GM19043 (cell line): Measurements from ENCODE around the gene LHFPL3.
A peak's percentile ranks its signal among the peaks of the same experiment; 100 is the strongest.
"Not testable (repeated sequence)": the region's sequence is repeated elsewhere in the genome, so short reads cannot be mapped to it uniquely, and the experiment has no call there.

Experiments used
- ATAC-seq: cut with Tn5 transposase; IDR thresholded peaks from one replicate; pipeline ENCODE4 v1.9.1; 2021; ENCODE audit warnings: low read depth; ENCODE audit not compliant: unreplicated experiment

Gene LHFPL3

DNA sequence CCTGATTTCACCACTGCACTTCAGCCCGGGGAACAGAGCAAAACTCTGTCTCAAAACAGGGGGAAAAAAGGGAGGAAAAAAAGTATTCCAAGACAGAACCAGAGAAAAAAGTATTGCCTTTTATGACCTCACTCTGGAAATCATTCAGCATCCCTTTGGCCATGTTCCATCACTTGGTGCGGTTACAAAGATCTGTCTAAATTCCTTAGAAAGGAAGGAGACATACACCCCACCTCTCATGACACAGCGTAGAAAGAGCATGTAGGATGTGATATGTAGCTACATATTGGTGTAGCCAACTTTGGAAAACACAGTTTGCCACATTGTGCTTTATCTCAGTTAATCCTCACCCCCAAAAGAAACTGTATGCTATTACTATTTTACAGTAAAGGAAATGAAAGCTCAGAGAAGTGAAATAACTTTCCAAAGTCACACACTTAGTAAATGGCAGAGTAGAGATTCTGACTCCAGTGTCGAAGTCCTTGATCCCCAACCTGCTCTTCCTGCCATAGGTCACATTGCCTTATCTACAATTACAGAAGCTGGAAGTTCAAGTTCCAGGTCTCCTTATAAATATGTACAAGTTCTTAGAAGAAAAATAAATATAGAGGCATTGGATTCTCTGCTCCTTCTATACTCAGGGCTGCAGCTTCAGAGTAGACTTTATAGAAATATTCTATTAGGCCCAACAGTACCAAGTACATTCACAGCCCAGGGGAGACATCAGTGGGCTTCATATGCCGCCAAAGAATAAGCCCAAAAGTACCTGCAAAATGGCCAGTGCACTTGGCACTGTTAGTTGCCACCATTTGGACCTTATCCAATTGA is 594.0 kb downstream of the LHFPL3 start:
- peak; percentile 9 for ATAC-seq

DNA sequence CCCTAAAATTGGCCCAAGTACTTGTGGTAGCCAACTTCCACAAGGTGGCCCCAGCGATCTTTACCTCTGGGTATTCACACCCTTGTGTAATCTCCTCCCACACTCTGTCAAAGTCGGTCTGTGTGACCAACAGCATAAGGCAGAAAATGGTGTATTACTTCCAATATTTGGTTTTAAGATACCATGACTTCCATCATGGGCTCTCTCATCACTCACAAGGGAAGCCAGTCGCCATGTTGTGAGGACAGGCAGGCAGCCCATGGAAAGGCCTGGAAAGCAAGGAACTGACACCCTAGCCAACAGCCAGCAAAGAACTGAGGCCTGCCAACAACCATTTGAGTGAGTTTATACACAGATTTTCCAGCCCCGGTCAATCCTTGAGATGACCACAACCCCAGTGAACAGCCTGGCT is 594.6 kb downstream of the LHFPL3 start:
- peak; percentile 96 for ATAC-seq

DNA sequence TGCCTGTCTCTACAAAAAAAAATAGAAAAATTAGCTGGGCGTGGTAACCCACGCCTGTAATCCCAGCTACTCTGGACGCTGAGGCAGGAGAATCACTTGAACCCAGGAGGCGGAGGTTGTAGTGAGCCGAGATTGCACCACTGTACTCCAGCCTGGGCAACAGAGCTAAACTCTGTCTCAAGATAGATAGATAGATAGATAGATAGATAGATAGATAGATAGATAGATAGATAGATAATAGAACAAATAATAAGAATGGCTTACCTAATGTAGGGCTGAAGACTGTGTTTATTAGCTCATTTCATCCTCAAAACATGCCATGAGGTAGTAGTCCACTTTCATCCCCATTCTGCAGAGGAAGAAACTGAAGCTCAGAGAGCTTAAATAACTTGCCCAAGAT is 597.8 kb downstream of the LHFPL3 start:
- ATAC-seq = not testable (repeated sequence)

DNA sequence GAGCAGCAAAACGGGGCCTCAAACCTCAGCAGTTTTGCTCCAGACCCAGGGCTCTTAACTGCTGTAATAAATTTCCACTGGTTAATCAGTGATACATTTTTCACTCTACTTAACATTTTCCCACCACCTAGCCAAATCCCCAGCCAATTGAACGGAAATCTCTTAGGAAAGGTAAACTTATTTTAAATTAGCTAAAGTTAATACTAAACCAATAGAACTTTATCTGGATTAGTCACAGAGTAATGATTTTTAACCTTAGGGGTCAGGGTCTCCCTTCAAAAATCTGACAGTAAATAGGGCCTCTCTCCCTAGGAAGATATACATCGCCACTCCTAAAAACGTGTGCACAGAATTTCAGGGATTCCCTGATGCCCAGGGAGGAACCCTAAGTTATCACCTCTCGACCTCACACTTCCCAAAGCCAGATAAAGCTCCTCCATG is 598.2 kb downstream of the LHFPL3 start:
- no peak for ATAC-seq

DNA sequence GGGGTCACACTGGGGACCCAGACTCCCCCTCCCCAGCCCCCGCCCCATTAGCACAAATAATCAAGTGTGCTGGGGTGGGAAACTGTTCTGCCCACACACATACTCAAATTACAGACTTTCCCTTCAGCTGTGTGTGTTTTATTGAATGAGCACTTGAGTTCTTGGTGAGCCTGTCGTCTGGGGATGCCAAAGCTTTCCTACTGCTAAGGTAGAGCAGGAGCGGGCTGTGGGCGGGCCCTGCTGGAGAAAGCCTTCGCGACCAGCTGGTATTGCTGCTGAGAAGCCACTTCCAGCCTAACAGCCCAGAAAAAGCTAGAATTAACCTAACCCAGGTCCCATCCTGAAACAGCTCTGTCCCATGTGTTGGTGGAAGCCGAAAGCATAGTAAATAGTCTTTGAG is 598.7 kb downstream of the LHFPL3 start:
- no peak for ATAC-seq

DNA sequence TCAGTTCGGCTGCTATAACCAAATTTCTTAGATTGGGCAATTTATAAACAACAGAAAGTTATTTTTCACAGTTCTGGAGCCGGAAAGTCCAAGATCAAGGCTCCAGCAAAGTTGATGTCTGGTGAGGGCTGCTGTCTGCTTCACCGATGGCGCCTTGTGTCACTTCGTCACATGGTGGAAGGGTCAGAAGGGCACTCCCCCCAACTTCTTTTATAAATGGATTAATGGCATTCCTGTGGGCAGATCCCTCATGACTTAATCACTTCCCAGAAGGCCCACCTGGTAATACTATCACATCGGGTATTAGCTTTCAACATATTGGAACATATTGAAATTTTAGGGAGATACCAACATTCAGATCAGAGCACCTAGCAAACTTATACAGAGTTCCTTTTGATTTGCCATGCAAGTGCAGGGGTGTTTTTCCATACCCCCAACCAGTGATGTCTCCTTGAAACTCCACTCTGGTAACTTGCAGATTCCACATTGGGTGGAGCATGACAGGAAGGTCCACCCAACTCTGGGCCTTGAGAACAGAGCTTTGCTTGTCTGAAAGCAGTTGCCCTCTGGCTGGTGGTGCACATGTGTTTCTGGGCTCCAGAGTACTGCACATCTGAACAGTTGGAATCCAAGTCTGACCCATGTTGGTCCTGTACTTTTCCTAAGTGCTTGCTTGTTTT is 600.5 kb downstream of the LHFPL3 start:
- no peak for ATAC-seq

DNA sequence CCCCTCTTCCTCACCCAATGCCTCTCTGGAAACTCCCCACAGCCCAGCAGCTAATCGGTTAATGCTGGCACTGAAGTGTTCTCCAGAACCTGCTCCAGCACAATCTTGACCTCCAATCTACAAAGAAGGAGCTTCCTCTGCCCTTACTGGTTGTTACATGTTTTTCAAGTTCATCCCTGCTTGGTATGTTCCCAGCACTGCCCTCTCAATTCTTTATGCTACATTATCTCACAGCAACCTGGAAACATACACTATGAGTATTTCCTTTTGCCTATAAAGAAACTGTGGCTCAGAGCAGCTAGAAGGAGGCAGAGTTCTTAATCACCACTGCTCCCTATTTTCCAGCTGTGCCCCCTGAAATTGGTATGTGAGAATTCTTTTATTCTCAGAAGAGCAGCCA is 601.5 kb downstream of the LHFPL3 start:
- no peak for ATAC-seq

DNA sequence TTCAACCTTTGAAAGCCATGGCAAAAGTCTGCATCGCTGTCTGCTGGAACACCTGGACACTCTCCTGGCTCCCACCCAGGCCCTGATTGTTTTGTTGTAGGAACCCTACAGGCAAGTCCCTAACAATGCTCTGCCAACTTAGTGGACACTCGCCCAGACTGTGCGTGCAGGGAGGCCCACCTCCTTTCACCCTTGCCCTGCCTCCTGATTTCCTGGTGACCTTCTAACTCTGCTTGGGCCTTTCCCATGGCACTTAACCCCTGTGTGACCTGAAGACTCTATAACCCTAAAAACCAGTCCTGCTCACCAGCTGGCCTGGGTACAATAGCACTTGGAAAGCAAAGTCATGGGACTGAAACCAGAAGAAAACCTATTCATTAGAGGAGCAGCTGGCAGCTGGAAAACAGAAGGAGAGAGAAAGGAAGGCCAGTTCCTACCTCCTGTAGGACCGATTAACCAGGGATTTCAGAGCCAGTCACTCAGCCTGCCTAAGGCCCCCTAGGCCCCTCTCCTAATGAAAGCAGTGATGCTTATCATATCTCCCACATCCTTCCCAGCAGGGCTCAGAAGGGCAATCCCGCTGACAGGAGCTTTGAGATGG is 602.9 kb downstream of the LHFPL3 start:
- no peak for ATAC-seq

DNA sequence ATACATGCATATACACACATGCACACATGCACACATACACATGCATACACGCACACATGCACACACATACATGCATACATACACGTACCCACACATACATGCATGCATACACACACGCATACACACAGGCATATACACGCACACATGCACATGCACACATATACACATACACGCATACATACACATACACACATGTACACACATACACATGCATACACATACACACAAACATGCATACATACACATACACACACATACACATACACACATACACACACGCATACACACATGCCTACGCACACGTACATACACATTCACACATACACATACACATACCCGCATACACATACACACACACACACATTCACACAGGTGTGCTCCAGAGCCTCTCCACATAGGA is 604.6 kb downstream of the LHFPL3 start:
- no peak for ATAC-seq

DNA sequence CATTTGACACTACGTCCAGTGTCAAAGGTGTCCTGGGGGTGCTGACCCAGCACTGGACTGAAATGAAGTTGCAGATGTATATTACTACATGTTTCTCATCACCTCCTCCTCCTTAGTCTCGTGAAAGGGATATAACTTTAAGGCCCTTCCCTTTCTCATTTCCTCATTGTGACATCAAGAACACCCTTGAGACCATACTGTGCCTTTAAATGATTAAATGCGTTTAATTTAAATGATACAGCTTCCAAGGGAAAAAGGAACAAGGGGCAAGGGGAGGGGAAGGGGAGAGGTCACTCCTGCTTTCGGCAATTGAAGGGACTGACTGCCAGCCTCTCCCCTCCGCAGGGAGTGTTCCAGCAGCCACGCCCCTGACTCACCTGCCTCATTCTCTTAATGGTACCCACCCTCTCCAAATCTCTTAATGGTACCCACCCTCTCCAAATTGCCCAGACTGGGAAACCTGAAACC is 605.2 kb downstream of the LHFPL3 start:
- ATAC-seq = no peak

DNA sequence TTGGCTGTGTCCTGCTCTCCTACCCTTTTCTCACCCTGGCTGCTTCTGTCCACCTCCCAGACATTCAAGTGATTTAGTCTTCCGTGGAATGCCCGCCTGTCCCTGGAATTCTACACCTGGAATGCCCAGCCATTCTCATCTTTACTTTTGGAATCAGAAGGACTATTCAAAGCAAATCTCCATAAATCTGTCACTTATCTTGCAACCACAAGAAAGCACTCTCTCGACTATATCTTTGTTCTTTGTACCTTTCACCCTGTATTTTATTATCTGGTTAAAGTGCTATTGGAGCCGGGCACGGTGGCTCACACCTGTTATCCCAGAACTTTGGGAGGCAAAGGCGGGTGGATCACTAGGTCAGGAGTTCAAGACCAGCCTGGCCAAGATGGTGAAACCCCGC is 606.3 kb downstream of the LHFPL3 start:
- no peak for ATAC-seq

DNA sequence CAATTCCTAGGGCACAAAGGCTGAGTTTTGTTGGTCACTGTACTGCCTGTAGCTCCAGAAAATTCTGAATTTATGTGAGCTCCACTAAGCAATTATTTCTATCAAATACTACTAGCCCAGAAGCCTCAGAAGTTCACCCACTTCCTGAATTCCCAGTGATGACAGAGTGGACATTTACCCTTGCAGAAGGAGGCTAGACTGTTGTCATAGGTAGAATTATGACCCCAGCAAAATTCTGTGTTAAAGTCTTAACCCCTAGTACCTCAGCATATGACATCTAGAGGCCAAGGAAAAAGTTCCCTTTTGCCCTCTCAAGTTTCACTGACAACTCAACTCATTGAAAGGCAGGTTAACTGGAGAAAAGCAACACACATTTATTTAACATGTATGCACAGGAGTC is 606.9 kb downstream of the LHFPL3 start:
- no peak for ATAC-seq

DNA sequence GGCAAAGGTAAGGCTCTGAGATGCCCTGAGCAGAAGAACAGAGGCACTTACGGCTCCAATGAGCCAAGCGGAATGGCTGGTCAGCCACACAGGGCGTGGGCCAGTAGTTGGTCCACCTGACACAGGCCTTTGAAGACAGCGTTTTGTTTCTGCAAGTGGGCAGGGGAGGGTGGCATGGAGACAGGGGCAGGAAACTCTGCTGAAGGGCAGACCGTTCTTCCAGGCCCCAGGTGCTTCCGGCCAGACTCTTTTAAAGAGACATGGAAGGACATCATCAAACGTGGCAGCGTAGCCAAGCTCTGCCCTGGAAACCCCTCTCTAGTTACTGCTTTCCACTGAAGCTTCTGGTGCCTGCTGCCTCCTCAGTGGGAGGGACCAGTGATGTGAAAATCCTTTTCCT is 608.1 kb downstream of the LHFPL3 start:
- no peak for ATAC-seq

DNA sequence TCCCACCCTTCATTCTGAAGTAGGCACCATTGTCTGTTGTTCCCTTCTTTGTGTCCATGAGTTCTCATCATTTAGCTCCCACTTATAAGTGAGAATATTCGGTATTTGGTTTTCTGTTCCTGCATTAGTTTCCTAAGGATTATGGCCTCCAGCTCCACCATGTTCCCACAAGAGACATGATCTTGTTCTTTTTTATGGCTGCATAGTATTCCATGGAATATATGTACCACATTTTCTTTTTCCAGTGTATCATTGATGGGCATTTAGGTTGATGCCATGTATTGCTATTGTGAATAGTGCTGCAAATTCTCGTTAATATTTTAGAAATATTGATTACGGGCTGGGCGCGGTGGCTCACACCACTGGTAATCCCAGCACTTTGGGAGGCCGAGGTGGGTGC is 609.1 kb downstream of the LHFPL3 start:
- ATAC-seq = not testable (repeated sequence)

DNA sequence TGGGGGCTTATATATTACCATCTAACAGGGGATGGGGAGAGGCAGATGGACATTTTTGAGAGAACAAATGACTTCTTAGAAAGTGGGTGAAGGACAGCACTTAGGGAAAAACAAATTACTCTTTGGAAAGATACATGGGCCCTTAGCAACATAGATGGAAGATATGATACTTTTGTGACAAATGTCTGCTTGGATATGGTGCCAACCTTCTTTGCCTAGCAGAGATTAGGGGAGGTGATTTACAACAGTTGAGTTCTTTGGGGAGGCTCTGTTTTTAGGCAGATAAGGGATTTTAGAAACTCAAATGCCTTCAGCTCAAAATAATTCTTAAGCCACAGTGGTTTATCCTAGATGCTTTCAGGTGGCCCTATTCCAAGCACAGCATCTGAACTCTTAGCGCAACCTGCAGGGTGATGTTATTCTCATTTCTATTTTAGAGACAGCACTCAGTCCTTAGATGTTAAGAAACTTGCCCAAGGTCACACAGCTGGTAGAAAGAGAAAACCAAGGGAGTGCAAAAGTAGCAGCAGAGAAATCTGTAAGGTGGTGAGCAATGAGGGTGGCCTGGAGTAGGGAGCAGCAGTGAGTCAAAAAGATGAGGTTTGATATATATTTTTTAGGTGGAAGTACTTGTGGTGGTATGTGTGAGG is 610.5 kb downstream of the LHFPL3 start:
- no peak for ATAC-seq

DNA sequence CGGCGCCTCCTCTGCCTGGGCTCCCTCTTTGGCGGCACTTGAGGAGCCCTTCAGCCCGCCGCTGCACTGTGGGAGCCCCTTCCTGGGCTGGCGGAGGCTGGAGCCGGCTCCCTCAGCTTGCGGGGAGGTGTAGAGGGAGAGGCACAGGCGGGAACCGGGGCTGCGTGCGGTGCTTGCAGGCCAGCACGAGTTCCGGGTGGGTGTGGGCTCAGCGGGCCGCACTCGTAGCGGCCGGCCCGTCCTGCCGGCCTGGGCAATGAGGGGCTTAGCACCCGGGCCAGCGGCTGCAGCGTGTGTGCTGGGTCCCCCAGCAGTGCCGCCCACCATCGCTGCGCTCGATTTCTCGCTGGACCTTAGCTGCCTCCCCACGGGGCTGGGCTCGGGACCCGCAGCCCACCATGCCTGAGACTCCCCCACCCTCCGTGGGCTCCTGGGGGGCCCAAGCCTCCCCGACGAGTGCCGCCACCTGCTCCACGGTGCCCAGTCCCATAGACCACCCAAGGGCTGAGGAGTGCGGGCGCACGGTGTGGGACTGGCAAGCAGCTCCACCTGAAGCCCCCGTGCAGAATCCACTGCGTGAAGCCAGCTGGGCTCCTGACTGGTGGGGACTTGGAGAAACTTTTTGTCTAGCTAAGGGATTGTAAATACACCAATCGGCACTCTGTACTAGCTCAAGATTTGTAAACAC is 611.8 kb downstream of the LHFPL3 start:
- no peak for ATAC-seq

DNA sequence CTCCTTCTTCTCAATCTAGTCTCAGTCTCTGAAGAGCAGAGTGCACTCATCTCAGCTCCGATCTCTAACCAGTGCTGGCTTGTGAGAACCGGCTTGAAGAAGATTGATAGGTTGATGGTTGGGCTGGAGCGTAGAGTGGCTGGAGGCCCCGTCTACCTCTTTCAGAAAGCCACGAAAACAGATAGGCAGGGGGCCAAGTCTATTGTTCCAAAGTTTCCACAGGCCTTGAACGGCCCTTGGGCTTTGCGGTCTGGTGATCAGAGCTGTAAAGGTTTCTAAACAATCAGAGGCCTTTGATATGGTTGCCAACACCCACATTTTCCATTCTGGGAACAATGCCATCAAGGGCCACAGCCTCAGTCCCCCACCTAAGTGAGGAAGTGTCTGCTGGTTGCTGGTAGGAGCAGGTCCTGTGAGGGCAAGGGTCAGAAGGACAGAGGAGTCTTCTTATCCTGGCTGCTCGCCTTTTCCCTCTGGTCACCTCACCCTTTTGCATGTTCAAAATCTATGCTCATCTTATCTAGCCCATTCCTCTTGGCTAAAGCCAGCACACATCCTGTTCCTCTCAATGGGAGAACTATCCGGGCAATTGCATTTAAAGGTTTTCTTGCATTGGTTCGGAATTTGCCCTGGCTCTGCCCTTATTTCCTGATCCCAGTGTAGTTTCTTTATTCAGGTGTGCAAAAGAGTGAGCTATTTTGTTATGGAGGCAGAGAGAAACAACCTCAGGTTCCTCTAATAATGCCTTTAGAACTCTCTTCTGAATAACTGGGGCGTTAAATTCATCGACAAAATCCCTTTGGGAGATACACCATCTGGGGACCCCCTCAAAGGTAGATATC is 615.3 kb downstream of the LHFPL3 start:
- peak; percentile 39 for ATAC-seq

DNA sequence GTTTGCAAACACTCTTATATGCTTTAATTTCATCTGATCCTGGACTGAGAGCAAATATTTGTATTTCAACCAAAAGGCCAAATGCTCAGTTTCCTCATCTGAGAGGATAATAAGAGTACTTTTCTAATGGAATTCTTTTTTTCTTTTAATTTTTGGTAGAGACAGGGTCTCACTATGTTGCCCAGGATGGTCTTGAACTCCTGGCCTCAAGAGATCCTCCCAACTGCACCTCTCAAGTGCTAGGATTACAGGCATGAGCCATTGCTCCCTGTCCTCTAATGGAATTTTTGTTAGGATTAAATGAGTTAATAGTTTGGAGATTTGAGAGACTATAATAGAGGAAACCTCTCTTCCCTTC is 617.2 kb downstream of the LHFPL3 start:
- ATAC-seq = no peak

DNA sequence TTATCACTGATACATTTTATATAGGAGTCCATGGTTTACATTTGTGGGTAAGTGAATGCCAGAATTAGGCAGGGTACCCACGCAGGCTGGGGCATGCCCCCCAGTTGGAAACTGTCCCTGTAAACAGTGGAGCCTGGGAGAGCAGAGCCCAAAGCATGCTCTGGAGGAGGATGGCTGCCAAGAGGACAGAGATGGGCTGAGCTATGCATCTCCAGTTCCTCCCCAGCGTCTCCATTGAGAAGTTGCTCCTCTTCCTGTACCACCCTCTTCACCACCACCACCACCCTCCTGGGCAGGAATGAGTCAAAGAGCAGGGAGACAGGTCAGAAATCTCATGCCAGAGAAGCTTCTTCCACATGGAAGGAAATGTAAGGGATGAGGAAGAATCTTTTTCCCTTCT is 617.9 kb downstream of the LHFPL3 start:
- ATAC-seq = no peak

DNA sequence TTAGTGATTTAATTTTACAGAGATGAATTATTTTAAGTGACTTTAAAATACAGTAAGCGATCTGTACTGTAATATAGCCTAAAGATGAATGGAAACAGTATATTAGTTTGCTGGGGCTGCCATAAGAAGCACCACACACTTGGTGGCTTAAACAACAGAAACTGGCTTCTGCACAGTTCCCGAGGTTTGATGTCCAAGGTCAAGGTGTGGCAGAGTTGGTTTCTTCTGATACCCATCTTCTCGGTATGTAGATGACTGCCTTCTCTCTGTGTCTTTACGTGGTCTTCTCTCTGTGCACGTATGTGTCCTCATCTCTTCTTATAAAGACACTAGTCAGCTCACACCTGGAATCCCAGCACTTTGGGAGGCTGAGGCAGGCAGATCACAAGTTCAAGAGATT is 621.6 kb downstream of the LHFPL3 start:
- ATAC-seq = no peak
